SU-DHL-6 (cell line): ENCODE results near the gene SYTL2.

Experiments
- H2AFZ ChIP-seq: fragments of 200-600 bp; sonication (generic); 2 replicates; pipeline ENCODE4 v1.6.1; 2014; ENCODE audit warnings: low read depth, mild to moderate bottlenecking, moderate library complexity, mixed read lengths, antibody characterized with exemption, low read length; ENCODE audit not compliant: severe bottlenecking
- H3F3A ChIP-seq: fragments of 200-600 bp; shearing (Covaris generic); 2 replicates; pipeline ENCODE4 v1.6.0; 2016; ENCODE audit warnings: antibody characterized with exemption, mild to moderate bottlenecking; ENCODE audit not compliant: insufficient read depth
- H3K27ac ChIP-seq: fragments of 200-600 bp; sonication (generic); 2 replicates; pipeline ENCODE4 v1.5.1; 2016; ENCODE audit warnings: low read depth, mild to moderate bottlenecking, low read length, moderate library complexity, mixed read lengths
- H3K27me3 ChIP-seq: fragments of 200-600 bp; sonication (generic), shearing (Covaris generic); 2 replicates; pipeline ENCODE4 v1.6.0; 2014; ENCODE audit warnings: mild to moderate bottlenecking, low read length
- H3K36me3 ChIP-seq: fragments of 200-600 bp; sonication (generic); 2 replicates; pipeline ENCODE4 v1.6.1; 2014; ENCODE audit warnings: mild to moderate bottlenecking, low read length, mixed read lengths
- H3K4me2 ChIP-seq: fragments of 300-600, 200-600 bp; shearing (Covaris generic), sonication (generic); 2 replicates; pipeline ENCODE4 v1.6.0; 2014; ENCODE audit warnings: low read length, low read depth, mild to moderate bottlenecking; ENCODE audit not compliant: poor library complexity, severe bottlenecking
- H3K4me3 ChIP-seq: fragments of 200-600 bp; sonication (generic); 2 replicates; pipeline ENCODE4 v1.5.1; 2014; ENCODE audit warnings: antibody characterized with exemption, low read length, mild to moderate bottlenecking, mixed read lengths; ENCODE audit not compliant: insufficient read depth, poor library complexity, severe bottlenecking
- H3K79me2 ChIP-seq: fragments of 200-600 bp; sonication (generic); 2 replicates; pipeline ENCODE4 v1.6.1; 2014; ENCODE audit warnings: mild to moderate bottlenecking, low read length, moderate library complexity; ENCODE audit not compliant: insufficient read depth
- H3K9ac ChIP-seq: fragments of 200-600 bp; sonication (generic); 2 replicates; pipeline ENCODE4 v1.7.0; 2014; ENCODE audit warnings: mild to moderate bottlenecking, low read length
- H3K9me2 ChIP-seq: fragments of 200-600 bp; sonication (generic); replicated peaks from 2 replicates; pipeline ENCODE4 v1.6.1; 2014; ENCODE audit warnings: low read length; ENCODE audit not compliant: insufficient read depth
- H3K9me3 ChIP-seq: fragments of 200-600 bp; sonication (generic); 2 replicates; pipeline ENCODE4 v1.6.1; 2014; ENCODE audit warnings: low read length, mixed read lengths; ENCODE audit not compliant: insufficient read depth
- H4K20me1 ChIP-seq: fragments of 200-600 bp; sonication (generic); 2 replicates; pipeline ENCODE4 v1.6.1; 2014; ENCODE audit warnings: low read depth, mild to moderate bottlenecking, antibody characterized with exemption, low read length, moderate library complexity, mixed read lengths
- EZH2phosphoT487 ChIP-seq: fragments of 200-600 bp; sonication (generic), shearing (Covaris generic); conservative IDR thresholded peaks from 2 replicates; pipeline ENCODE4 v1.6.1; 2018; ENCODE audit warnings: mild to moderate bottlenecking, antibody characterized with exemption, low read length, moderate library complexity, mixed read lengths
- TF ChIP-seq, protein P1 (sequence below): fragments of 200-600 bp; sonication (generic); IDR thresholded peaks from one replicate; pipeline ENCODE4 v1.5.1; 2017; ENCODE audit warnings: antibody characterized with exemption, mild to moderate bottlenecking, low read length, moderate library complexity; ENCODE audit not compliant: insufficient read depth, poor library complexity, severe bottlenecking

Gene SYTL2

DNA sequence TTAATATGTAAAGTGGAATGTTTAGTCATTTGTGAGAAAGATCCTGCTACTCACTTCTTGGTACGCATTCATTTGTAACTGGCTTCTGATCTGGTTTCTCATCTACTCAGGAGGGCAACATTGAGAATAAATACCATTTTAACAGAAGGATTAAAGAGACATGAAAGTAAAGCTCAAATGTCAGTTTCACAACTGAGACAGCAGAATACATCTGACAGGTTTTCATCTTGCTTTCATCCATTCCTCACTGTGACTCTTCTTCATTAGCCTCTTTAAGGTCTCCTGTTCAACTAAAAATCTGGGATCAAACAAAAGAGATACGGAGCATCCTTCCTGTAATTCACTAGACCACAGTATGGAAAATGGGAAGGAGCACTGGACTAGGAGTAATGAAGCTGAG is 93.5 kb downstream of the SYTL2 start:
- H3K27ac ChIP-seq = no peak overlapping the region

DNA sequence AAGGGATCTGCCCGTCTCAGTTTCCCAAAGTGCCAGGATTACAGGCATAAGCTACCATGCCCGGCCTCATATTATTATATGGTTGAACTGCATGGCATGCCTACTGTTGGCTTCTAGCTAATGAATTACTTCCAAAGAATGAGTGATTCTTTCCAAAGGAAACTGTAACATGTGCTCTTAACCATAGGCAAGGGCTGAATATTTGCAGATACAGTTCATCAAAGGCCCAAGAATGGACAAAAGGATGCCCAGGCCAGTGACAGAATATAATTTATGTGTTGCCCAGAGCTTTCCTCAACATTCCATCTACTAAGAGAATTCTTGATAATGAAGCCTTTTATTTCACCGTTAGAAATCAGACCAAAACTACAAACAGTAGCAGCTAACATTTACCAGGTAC is 98.0 kb downstream of the SYTL2 start:
- Histone ChIP-seq H4K20me1 (no peaks in the 10 kb centered on the region), H3K36me3 (no peaks in the 10 kb centered on the region), H3K9me3 (no peaks in the 10 kb centered on the region), H3K79me2 (no peaks in the 10 kb centered on the region), H3K9ac (no peak overlapping the region), H3K27ac (no peak overlapping the region), H2AFZ (no peak overlapping the region), H3F3A (no peaks in the 10 kb centered on the region), H3K27me3 (no peaks in the 10 kb centered on the region), H3K9me2 (no peaks in the 10 kb centered on the region), H3K4me2 (no peak overlapping the region), H3K4me3 (no peak overlapping the region)
- TF ChIP-seq EZH2phosphoT487 = no peak
- TF ChIP-seq, protein P1, sequence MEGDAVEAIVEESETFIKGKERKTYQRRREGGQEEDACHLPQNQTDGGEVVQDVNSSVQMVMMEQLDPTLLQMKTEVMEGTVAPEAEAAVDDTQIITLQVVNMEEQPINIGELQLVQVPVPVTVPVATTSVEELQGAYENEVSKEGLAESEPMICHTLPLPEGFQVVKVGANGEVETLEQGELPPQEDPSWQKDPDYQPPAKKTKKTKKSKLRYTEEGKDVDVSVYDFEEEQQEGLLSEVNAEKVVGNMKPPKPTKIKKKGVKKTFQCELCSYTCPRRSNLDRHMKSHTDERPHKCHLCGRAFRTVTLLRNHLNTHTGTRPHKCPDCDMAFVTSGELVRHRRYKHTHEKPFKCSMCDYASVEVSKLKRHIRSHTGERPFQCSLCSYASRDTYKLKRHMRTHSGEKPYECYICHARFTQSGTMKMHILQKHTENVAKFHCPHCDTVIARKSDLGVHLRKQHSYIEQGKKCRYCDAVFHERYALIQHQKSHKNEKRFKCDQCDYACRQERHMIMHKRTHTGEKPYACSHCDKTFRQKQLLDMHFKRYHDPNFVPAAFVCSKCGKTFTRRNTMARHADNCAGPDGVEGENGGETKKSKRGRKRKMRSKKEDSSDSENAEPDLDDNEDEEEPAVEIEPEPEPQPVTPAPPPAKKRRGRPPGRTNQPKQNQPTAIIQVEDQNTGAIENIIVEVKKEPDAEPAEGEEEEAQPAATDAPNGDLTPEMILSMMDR = no peak

More for the DNA sequence above, 93.5 kb downstream of the SYTL2 start:
- no peak for TF ChIP-seq EZH2phosphoT487
- TF ChIP-seq, protein P1 = no peak
- no peak overlapping the region for H3K4me2 ChIP-seq
- H2AFZ ChIP-seq = no peak overlapping the region
- H3K9ac ChIP-seq = no peak overlapping the region
- no peaks in the 10 kb centered on the region for H3K9me2 ChIP-seq
- no peaks in the 10 kb centered on the region for H4K20me1 ChIP-seq
- no peak overlapping the region for H3K4me3 ChIP-seq
- no peaks in the 10 kb centered on the region for H3K79me2 ChIP-seq
- no peaks in the 10 kb centered on the region for H3F3A ChIP-seq
- H3K27me3 ChIP-seq = no peaks in the 10 kb centered on the region
- H3K9me3 ChIP-seq = no peaks in the 10 kb centered on the region
- no peaks in the 10 kb centered on the region for H3K36me3 ChIP-seq

DNA sequence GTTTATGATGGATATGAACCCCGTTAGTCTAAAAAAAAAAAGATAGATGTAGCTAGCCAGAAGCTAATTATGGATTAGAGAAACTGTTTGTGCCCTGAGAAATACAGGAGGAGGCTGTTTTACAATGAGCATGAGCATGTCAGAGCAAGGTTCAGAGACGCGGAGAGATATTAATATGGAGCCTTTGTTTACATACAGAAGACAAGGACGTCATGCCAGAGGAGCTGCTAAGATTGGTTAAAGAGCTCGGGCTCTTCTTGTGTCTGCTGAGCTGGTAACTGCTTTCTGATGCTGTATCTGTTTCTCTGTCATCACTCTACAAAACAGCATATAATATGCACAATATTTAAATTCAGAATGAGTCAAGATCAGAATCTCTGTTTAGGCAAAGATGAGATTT is 100.0 kb downstream of the SYTL2 start:
- Histone ChIP-seq H3K4me2 (no peak overlapping the region), H3F3A (no peaks in the 10 kb centered on the region), H3K9me3 (no peaks in the 10 kb centered on the region), H3K9ac (no peak overlapping the region), H3K27me3 (no peaks in the 10 kb centered on the region), H2AFZ (no peak overlapping the region), H3K36me3 (no peaks in the 10 kb centered on the region), H3K27ac (no peak overlapping the region), H4K20me1 (no peaks in the 10 kb centered on the region), H3K9me2 (no peaks in the 10 kb centered on the region), H3K79me2 (no peaks in the 10 kb centered on the region), H3K4me3 (no peak overlapping the region)
- no peak for TF ChIP-seq EZH2phosphoT487
- TF ChIP-seq, protein P1 = no peak
